HFF-Myc (cell line): ENCODE measurements around the gene STATH.

Experiments used
- DNase-seq: peaks from one replicate; pipeline ENCODE4 v3.0.0-alpha.2; 2011; ENCODE audit warnings: low read depth; ENCODE audit errors: extremely low read depth
- H3K4me3 ChIP-seq: replicated peaks from 2 replicates; pipeline ENCODE4 v1.5.1; 2011; ENCODE audit warnings: low read depth, mild to moderate bottlenecking, control low read depth, low read length
- TF ChIP-seq, protein P1 (sequence below): IDR thresholded peaks from 2 replicates; pipeline ENCODE4 v1.5.1; 2012; ENCODE audit warnings: mild to moderate bottlenecking, low read depth, low read length, control low read depth; ENCODE audit errors: missing control alignments

STATH gene

DNA sequence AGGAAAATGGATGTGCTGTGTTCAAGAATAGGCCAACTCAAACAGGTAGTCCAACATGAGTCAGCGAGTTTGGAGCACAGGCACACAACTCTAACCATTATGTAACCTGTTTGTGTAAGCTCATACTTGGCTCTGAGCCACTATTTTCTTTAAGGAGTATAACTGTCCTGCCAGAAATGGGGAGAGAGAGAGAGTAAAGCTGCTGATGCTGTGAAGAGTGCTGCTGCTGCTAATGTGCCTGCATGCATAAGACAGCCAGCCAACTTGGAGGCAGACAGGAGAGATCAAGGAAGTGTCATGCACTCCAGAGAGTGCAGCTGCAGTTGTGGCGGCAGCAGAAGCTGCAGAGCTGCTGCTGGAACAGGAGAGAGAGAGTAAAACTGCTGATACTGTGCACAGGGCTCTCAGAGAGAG, 11.7 kb upstream of the STATH start:
- TF ChIP-seq, protein P1, sequence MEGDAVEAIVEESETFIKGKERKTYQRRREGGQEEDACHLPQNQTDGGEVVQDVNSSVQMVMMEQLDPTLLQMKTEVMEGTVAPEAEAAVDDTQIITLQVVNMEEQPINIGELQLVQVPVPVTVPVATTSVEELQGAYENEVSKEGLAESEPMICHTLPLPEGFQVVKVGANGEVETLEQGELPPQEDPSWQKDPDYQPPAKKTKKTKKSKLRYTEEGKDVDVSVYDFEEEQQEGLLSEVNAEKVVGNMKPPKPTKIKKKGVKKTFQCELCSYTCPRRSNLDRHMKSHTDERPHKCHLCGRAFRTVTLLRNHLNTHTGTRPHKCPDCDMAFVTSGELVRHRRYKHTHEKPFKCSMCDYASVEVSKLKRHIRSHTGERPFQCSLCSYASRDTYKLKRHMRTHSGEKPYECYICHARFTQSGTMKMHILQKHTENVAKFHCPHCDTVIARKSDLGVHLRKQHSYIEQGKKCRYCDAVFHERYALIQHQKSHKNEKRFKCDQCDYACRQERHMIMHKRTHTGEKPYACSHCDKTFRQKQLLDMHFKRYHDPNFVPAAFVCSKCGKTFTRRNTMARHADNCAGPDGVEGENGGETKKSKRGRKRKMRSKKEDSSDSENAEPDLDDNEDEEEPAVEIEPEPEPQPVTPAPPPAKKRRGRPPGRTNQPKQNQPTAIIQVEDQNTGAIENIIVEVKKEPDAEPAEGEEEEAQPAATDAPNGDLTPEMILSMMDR = no peak
- no peak for DNase-seq
- no peak overlapping the region for H3K4me3 ChIP-seq

DNA sequence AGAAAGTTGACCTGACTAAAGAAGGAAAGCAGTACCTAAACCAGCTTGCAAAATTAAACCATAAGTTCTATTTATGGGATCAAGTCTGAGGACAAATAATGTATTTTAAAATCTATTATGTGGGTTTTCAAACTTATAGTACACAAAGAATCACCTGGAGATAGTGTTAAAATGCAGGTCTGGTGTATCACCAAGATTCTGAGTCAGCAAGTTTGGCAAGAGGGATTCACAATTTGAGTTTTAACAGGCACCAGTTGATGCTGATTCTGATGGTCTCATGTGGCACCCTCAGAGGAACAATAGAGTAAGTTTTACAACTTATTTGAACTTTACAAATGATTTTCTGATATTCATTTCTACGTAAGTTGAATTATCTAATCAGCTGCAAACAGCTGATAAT, 9.1 kb upstream of the STATH start:
- TF ChIP-seq, protein P1 = no peak
- no peak overlapping the region for H3K4me3 ChIP-seq
- no peak for DNase-seq

DNA sequence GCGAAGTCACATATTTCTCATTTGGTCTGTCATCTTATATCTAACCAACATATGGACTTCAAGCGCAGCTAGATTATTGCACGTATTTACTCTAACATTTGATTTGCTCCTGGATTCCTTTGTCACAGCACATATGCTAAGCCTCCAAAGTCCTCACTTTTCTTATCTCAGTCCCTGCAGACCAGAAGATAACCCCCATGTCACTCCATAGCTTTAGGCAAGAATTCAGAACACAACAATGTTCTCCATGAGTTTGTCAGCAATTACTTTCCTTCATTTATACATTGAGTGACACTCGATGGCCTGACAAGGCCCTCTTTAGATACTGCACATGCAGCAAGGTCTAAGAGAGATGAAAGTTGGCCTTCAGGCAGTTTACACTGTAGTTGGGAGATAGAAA, 4.8 kb upstream of the STATH start:
- no peak for DNase-seq
- no peak overlapping the region for H3K4me3 ChIP-seq
- TF ChIP-seq, protein P1 = no peak

DNA sequence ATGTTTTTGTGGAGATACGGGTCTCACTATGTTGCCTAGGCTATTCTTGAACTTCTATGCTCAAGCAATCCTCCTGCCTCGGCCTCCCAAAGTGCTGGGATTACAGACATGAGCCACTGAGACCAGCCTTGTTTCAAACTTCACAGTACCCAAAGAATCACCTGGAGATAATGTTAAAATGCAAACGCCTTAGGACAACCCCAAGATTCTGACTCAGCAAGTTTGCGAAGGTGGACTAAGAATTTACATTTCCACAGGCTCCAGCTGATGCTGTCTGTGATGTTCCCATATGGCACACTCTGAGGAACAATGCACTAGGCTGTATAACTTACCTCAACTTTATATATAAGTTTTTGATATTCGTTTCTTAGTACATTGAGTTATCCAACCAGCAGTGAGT, 984 bp upstream of the STATH start:
- no peak for DNase-seq
- TF ChIP-seq, protein P1 = no peak
- no peak overlapping the region for H3K4me3 ChIP-seq

DNA sequence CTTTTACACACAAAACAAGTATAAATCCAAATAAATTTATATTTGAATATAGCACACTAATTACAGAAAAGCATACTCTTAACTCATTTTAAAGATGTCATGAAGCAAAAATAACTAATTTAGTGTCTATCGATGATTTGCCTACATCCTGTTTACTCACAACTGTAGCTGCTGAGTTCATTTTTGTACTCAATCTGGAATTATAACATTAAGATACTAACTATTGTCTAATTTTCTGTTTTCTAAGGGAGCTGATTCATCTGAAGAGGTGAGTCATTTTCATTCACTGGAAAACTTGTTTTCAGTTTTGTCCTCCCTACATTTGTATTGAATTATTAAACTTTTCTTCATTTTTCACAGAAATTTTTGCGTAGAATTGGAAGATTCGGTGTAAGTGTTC, 3.7 kb downstream of the STATH start:
- TF ChIP-seq, protein P1 = no peak
- no peak overlapping the region for H3K4me3 ChIP-seq
- DNase-seq = no peak

DNA sequence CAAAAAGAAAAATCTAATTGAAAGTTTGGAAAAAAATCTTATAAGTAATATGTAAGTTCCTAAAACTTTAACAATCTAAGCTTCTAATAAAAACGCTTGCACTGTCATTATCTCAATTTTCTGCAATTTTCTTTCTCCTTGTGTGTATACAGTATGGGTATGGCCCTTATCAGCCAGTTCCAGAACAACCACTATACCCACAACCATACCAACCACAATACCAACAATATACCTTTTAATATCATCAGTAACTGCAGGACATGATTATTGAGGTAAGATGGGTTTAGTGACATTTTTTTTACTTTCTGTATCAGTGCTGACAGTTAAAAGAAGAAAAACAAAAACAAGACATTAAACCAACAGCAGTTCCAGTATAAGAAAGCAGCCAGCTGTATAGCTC, 4.9 kb downstream of the STATH start:
- TF ChIP-seq, protein P1 = no peak
- no peak overlapping the region for H3K4me3 ChIP-seq
- DNase-seq = no peak

DNA sequence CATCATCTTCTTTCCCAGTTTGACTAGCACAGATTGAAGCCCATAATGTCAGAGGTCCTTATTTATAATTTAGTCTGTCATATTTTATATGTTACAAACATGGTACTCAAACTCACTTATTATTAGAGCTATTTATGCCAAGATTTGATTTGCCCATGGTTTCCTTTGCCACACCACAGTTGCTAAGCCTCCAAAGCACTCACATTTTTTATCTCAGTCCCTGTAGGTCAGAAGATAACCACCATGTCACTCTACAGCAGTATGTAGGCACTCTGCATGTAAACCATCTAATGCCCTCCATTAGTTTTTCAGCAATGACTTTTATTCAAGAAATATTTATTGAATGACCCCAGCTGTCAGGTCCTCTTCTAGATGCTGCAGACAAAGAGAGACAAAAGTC, 6.7 kb downstream of the STATH start:
- TF ChIP-seq, protein P1 = no peak
- DNase-seq = no peak
- no peak overlapping the region for H3K4me3 ChIP-seq
